ENCODE measurements around the gene SPINK14.

DNA sequence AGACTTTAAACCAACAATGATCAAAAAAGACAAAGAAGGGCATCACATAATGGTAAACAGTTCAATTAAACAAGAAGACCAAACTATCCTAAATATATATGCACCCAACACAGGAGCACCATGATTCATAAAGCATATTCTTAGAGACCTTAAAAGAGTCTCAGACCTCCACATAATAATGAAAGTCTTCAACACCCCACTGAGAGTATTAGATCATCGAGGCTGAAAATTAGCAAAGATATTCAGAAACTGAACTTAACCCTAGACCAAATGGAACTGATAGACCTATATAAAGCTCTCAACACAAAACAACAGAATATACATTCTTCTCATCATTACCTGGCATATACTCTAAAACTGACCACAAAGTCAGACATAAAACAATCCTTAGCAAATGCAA, 11.7 kb upstream of the SPINK14 start:
- no peak for TF ChIP-seq CTCF (IDR thresholded peaks at IDR 0.05 in 4 of 5, conservative IDR thresholded peaks at IDR 0.05 in 1 of 5)
- TF ChIP-seq POLR2A (IDR thresholded peaks at IDR 0.05): no peak
